Activated gamma-delta T cell treated with Interleukin-2 at 50 U/mL for 16 hours (primary cell): ENCODE measurements around the gene TRAF7.
"Not testable (repeated sequence)": the region's sequence is repeated elsewhere in the genome, so short reads cannot be mapped to it uniquely, and the experiment has no call there.

Experiments used
- DNase-seq: peaks from one replicate; pipeline ENCODE4 v3.0.0-alpha.2; 2020

Gene TRAF7

DNA sequence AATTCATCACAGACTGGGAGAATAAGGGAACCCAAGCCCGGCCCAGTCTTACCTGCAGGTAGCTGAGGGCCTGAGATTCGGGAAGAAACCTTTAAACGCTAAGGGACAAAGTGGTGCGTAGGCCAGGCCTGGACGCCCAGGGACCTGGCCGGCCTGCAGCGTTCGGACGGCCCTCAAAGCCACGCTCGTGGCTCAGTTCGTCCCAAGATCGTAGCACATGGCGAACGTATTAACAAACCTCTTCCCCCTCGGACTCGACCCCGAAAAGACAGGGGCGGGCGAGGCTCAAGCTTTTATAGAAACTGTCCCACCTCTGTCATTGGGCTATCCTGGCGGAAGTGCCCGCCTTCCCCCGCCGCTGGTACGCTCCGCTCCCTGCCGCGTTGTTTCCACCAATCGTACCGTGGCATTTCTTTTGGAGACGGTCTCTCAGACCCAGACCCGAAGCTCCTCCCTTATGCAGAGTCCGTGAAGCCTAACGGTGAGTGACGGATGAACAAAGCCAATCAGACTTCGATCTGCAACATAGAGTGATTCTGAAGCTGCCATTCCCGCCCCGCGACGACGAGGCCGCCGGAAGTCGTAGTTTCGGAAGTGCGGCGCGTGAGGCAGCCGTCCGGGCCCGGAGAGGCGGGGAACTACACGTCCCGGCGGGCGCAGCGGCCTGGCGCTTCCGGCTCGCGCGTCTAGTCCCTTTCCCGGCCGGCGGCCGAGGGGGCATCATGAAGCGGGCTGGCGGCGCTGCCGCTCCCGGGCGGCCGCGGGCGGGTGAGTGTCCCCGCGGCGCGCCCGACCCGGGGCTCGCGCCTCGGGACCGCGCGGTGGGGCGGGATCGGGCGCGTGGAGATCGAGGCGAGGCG, at the start of gene TRAF7:
TRAF7 (plus strand) TSS at position 692 of the 860 bp plus-strand sequence. CDS start 8,139 bp downstream, outside the sequence.
- peak; percentile 97 for DNase-seq

- DNase-seq = not testable (repeated sequence)
These were observed 49.4 kb upstream of the TRAF7 start for GRCh38 chr16:2106211-2106610.

DNA sequence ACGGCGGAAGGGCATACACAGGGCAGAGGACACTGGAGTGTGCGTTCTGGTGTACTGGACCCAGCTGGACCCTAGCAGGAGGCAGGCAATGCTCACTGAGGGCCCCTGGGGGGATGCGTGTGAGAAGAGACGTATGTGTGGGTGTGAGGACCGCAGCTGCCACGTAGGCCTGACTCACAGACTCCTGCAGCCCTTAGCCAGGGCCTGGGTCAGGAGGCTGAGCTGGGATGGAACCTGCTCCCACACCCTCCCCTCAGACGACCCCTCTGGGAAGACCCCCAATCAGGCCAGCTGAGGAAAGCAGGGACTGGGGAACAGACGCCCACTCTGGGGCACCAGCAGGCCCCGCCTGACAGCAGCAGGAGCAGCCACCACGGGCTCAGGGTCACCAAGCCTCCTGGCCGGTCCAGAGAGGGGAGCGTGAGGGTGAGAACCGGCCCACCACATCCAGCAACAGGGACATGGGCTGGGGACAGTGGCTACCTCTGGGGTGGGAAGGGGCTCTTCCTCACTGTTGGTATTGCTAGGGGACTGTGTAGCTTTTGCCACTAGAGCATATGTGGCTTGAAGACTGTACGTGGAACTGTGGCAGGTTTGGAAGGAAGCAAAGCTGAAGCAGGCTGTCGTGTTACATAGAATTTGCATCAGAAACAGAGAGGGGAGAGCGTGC, 48.3 kb upstream of the TRAF7 start:
- DNase-seq = not testable (repeated sequence)

DNA sequence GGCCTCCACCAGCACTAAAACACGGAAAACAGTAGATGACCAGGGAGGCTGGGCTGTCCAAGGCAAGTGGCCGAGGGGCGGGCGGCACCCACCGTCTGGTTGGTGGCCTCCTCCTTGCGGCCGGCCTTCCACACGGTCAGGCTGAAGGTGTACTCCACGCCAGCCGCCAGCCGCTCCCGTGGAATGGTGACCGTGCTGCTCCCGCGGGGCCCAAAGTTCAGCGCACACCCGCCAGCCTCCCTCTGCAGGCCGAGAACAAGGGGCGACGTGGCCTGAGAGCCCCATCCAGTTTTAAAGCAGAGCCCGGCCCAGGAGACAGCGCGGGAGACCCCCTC, 47.8 kb upstream of the TRAF7 start:
- DNase-seq = not testable (repeated sequence)

DNA sequence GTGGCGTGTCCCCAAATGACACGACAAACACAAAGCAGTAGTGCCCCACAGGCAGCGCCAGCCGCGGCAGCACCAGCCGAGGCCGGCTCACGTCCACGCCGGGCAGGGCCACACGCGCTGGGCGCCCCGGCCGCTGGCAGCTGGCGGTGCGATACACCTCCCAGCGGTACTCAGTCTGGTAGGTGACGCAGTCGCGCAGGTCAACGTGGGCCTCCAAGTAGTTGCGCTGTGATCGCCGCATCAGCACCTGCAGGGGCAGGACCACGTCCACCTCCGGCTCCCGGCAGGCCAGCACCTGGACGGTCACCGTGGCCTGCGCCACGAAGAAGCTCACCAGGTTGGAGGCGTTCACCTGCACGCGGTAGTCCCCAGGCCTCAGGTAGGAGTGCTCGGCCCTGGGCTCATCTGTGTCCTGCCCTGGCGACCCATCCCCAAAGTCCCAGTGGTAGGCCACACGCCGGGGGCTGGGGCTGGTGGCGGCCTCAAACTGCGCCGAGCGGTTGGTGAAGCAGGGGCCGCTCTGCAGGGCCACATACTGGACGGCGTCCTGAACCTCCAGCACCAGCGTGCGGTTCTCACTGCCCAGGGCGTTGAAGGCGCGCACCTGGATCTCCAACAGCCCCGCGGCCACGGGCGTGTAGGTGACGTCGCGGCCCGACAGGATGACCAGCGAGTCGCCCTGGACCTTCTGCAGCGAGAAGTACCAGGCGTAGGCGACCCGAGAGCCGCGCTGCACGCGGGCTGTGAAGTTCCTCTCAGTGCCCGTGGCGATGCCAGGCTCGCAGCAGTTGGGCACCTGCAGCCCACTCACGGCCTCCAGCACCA, 46.9 kb upstream of the TRAF7 start:
- not testable (repeated sequence) for DNase-seq

DNA sequence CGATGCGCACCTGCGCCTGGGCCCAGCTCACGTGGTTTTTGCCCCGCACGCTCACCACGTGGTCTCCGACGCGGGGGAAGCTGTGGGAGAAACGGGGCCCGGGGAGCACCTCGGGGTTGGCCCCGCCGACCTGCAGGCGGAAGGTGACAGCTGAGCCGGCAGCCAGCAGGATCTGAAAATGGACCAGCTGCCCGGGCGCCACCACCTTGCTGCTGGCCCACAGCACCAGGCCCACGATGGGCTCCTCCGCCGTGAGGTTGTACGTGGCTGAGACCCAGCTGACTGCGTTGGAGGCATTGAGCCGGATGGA, 46.4 kb upstream of the TRAF7 start:
- not testable (repeated sequence) for DNase-seq

DNA sequence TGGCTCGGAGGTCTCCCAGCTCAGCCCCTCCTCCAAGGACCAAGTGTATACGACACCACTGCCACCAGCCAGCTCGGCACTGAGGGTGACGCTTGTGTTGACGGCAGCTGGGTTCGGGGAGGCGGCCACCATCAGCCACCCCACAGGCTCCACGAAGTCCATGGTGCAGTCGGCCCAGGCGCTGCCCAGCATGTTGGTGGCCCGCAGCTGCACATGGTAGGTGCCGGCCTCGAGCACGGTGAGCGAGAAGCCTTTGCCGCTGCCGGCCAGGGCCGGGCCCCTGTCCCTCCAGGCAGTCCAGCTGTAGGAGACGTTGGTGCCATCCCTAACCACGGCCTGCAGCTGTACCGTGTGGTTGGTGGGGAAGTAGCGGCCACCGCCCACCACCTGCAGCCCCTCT, 45.7 kb upstream of the TRAF7 start:
- not testable (repeated sequence) for DNase-seq

GRCh38 chr16:2110332-2111008, 45.1 kb upstream of the TRAF7 start:
- DNase-seq = not testable (repeated sequence)

DNA sequence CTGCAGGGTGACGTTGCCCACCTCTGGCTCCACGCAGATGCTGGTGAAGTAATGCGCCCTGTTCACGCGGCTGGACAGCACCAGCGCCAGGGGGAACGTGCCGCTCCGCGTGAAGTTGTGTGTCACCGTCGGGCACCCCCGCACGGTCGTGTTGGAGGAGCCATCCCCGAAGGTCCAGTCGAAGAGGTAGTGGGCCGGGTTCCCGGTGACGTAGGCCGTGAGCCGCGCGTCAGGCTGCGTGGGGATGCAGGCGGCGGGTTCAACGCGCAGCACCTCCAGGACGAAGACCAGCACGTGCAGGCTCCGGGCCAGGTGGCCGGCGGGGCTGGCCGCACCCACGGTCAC, 44.6 kb upstream of the TRAF7 start:
- DNase-seq = not testable (repeated sequence)

GRCh38 chr16:2111412-2112335, 43.9 kb upstream of the TRAF7 start:
- DNase-seq = not testable (repeated sequence)

DNA sequence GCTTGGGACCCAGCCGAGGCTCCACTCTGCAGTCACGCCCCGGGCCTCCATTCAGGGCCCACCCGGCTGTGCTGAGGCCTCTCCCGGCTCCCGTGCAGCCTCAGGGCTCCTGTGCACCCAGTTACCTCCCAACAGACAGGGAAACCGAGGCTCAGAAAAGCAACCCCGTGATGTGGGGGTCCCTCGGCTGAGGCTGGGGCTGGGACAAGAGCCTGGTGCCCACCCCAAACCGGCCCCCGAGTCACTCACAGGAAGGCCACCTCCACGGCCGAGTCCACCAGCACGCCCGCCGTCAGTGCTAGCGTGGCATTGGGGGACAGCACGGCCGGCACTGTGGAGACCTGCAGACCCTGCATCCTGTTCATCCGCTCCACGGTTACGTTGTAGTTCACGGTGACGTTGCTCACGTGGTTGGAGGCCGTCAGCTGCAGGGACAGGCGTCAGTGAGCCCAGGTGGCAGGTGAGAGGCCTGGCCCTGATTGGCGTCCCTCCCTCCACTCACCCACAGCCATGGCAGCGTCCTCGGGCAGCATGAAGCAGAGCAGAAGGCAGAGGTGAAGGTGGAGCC, 43.0 kb upstream of the TRAF7 start:
- DNase-seq = not testable (repeated sequence)

- not testable (repeated sequence) for DNase-seq
These were observed 41.4 kb upstream of the TRAF7 start for GRCh38 chr16:2114225-2114624.

DNA sequence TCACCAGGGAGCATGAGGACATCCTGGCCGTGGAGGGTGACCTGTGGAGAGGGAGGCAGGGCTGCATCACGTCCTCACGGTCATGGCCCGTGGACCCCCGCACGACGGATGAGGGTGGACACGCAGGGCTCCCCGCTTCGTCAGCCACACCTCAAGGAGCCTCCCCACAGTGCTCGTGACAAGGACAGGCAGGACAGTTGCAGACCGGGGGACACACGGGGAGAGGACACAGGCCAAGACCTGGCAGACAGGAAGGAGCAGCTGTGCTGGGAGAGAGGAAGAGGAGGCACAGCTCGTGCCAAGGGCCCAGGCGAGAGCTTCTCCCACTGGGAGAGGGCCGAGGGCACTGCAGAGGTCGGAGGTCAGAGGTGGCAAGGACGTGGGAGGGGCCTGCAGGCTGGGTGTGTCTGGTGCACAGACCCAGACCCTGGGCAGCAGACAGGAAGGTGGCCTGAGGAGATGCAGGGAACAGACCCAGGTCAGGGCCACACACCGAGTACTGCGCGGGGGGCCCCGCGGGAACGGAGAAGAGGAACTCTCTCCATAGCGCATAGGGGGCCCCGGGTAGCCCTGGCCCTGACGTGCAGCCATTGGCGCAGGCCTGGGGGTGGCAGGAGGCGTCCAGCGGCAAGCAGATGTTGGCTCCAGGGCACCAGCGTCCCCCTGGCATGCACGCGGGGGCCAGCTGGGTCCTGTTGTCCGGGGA, 40.5 kb upstream of the TRAF7 start:
- DNase-seq = not testable (repeated sequence)

GRCh38 chr16:2115591-2115973, 40.0 kb upstream of the TRAF7 start:
- no peak for DNase-seq

GRCh38 chr16:2116428-2116827, 39.2 kb upstream of the TRAF7 start:
- DNase-seq = not testable (repeated sequence)

DNA sequence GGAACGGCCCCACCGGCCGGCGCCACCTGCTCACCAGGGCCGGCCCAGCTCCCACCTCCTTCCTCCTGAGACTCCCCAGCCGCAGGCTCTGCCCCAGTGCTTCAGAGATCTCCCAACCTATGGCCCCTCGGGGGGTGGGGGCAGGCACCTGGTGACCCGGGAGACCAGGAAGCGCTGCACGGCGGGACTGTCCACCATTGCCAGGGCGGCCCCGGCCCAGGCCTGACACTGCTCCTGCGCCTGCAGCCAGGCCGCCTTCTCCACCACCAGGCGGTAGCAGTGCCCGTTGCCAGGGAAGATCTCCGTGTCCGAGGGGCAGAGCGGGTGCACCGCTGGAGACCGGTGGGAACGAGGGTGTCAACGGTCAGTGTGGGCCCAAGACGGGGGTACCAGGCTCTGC, 38.2 kb upstream of the TRAF7 start:
- DNase-seq = not testable (repeated sequence)

DNA sequence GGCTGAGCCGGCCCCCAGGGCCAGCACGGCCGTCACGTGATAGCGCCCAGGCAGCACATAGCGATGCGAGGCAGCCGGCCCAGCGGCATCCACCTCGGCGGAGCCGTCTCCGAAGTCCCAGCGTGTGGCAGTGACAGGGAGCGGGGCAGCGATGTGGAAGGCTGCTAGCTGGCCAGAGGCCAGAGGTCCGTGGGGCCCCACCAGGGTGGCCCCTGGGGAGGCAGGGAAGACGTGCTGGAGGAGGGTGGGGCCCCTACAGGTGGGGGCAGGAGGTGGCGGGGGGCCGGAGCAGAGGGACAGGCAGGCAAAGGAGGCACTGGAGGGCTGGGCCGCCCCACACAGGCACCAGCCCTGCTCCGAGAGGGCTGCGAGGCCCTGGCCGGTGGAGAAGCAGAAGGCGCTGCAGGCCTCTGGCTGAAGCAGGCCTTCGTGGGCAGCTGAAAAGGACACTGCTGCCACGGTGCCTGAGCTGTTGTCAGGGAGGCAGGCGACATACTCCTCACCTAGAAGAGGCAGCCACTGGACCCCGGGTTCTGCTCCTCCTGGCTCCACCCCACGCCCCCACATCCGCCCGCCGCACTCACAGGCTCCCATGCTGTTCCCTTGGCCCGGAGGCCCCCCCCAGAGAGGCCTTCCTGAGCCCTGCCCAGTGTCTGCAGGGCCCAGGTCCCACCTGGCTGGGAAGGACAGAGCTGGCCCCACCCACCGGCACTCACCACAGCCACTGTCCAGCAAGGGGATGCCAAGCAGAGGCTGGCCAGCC, 37.4 kb upstream of the TRAF7 start:
- DNase-seq = not testable (repeated sequence)

DNA sequence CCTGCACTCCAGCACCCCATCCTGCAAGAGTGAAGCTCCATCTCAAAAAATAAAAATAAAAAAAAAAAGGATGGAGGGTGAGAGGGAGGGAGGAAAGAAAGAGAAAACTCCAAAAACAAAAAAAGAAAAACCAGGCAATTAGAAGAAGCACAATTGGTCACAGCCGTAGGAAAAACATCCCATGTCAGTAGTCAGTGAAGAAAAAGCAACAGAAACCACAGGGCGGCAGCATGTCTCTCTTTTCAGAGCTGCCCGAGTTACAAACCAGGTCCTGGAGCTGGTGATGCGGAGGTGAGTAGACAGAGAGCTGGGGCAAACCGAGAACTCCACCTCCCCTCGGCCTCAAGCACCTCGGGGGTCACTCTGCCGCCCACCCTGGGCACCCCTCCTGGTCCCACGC, 34.3 kb upstream of the TRAF7 start:
- DNase-seq = not testable (repeated sequence)

DNA sequence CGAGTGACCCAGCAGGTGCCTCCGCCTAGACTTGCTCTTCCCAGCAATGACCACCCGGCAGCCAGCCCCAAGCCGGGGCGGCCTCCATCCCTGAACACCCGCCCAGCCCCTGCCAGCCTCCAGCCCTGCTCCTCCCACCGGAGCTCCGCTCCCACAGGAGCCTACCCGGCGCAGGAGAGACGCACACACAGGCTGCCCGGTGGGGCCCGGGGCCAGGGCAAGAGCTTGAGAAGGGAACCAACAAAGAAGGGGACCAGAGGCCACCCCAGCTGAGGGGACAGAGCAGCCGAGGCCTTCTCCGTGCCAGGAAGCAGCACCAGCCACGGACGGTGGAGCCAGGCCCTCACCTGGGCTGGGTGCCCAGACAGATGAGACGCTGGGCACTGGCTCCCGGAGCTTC, 33.7 kb upstream of the TRAF7 start:
- DNase-seq = no peak

- no peak for DNase-seq
These were observed 33.2 kb upstream of the TRAF7 start for GRCh38 chr16:2122429-2122828.
